Ishikawa (cell line): Measurements from ENCODE around the gene DENND11.

Experiments
- EGR1 ChIP-seq: IDR thresholded peaks from 2 replicates; pipeline ENCODE4 v1.6.1; 2012
- EP300 ChIP-seq: IDR thresholded peaks from 2 replicates; pipeline ENCODE4 v1.6.1; 2012; ENCODE audit warnings: borderline replicate concordance
- YY1 ChIP-seq: IDR thresholded peaks from 2 replicates; pipeline ENCODE4 v1.6.1; 2012; ENCODE audit warnings: low read depth
- ZBTB7A ChIP-seq: IDR thresholded peaks from 2 replicates; pipeline ENCODE4 v1.6.1; 2012; ENCODE audit warnings: low read depth
- TF ChIP-seq, protein P1 (sequence below): IDR thresholded peaks from 2 replicates; pipeline ENCODE4 v1.6.1; 2012

DNA sequence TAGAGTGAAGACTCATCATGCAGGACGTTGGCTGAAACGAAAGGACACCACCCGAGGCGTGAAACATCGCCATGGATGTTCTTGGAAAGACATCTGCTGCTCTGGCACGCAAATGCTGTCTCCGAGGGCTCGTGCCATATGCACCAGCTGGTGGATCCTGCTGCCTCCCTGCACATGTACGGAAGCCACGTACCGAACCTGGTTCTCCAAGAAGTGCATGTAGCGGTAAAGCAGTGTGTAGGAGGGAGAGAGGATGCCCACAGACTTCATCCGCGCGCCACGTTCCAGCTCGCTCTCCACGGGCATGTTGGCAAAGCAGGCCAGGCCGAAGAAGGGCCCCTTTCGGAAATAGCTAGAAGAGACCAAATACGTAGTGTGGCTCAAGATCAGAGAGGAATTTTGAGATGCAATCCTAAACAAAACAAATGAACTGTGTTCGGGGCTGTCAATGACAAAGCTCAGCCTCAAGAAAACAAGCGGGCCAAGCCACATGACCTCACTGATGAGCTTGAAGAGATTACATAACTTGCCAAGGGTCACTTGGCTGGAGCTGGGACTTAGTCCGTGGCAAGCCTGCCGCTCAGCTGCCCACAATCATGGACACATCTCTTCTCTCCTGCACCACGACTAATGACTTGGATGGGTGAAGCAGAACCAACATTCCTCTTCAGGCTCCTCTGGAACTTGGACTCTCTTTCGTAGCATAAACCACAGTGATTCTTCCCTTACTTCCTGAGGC is 16.5 kb downstream of the DENND11 start:
- TF ChIP-seq YY1 (no peak), EP300 (no peak), EGR1 (no peak), ZBTB7A (no peak)
- TF ChIP-seq, protein P1, sequence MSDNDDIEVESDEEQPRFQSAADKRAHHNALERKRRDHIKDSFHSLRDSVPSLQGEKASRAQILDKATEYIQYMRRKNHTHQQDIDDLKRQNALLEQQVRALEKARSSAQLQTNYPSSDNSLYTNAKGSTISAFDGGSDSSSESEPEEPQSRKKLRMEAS, result no peak
